ENCODE measurements around the gene WEE1. TPM values are rescaled to one million over a fixed set of nuclear protein-coding genes. Genes with fewer than 3 reads are reported as not detected.

The WEE1 gene
- total and polyA plus RNA-seq, 10 of the 15 experiments (the other 5 are each of a cell fraction or from before 2014, with no cell fraction given): 13.8 to 69.5 (median 45.4) TPM

DNA sequence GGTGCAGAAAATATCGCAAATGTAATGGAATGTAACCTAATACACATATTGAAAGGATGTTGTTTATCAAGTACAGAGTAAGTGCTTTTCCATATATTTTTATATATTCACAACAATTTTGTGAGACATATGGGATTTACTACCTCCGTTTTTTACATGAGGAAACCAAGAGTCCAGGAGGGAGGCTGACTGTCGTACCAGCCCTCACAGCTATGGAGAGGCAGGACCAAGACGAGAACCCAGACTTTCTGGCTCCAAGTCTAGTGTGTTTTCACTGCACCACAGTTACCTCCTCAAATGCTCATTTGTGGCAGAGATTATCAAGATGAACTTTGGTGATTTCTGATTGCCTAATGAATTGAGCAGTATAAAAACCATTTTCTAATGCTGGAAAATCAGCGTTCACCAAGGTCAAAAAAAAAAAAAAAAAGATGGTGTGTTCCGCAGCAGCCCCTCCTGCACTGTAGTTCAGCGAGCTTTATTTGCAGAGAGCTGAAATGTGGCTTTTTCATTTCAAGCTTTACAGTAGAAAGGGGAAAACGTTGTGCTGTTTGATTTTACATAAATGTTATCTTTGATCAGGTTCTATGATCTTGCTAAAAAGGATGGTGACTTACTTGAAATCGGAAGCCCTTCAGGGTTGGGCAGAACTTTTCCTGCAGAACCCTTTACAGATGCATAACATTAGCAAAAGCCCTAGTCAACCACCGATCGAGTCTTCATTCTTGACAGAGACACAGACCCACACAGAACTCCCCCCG lies 44.7 kb upstream of the WEE1 start:
- Histone ChIP-seq H3K79me2 (ENCODE audit: control insufficient read depth, insufficient read depth, low read length) (no peaks in the 10 kb centered on the region), H3K4me3 (no peak overlapping the region), H3K4me2 (ENCODE audit: control insufficient read depth, insufficient read depth) (no peak overlapping the region), H3K27ac (ENCODE audit: control insufficient read depth, insufficient read depth) (no peak overlapping the region), H4K20me1 (ENCODE audit: control insufficient read depth, insufficient read depth) (no peaks in the 10 kb centered on the region), H3K27me3 (replicated peaks in 1 of 2; ENCODE audit: control insufficient read depth in 2 of 2, insufficient read depth in 2 of 2, low read length in 1 of 2) (no peaks in the 10 kb centered on the region), H3K9me3 (replicated peaks; ENCODE audit: control insufficient read depth, insufficient read depth, low read length) (no peaks in the 10 kb centered on the region), H2AFZ (ENCODE audit: control insufficient read depth, low read depth, low read length) (no peak overlapping the region), H3K9ac (ENCODE audit: control insufficient read depth, insufficient read depth, low read length) (no peak overlapping the region), H3K36me3 (ENCODE audit: control insufficient read depth in 2 of 2, insufficient read depth in 2 of 2, low read length in 1 of 2) (peaks cover 2 to 4% of the 10 kb centered on the region in 2 experiments; a peak in 3 of 4 replicates), H3K4me1 (ENCODE audit: control insufficient read depth, insufficient read depth, low read length) (no peaks in the 10 kb centered on the region)
- in situ Hi-C loops (cut with MboI): no loop called here
- FAIRE-seq: no peak
- intact Hi-C loops (cut with micrococcal nuclease; ENCODE audit: unreplicated experiment): no loop called here
- ChIA-PET CTCF (interaction anchor here (1.2 to 3.2 kb wide), 3 partner anchors 10 to 84 kb away, joined by 3 to 7 read pairs (median 3); no protein-coding TSS in a partner anchor), SMC1A (ENCODE audit: uncharacterized antibody, unreplicated experiment) (interaction anchor here (1.0 kb wide), 1 partner anchor 41 kb away, joined by 4 read pairs; no protein-coding TSS in a partner anchor), RAD21 (ENCODE audit: unreplicated experiment) (no interaction called here), POLR2A (no interaction called here)
- 84% methylated on average over 12 of the region's 12 CpGs for WGBS (ENCODE audit: insufficient coverage, insufficient replicate concordance, low lambda C conversion rate, missing lambda C conversion rate)
- BruUV-seq (replicated peaks): no TSS peak
- TF ChIP-seq, protein P1, sequence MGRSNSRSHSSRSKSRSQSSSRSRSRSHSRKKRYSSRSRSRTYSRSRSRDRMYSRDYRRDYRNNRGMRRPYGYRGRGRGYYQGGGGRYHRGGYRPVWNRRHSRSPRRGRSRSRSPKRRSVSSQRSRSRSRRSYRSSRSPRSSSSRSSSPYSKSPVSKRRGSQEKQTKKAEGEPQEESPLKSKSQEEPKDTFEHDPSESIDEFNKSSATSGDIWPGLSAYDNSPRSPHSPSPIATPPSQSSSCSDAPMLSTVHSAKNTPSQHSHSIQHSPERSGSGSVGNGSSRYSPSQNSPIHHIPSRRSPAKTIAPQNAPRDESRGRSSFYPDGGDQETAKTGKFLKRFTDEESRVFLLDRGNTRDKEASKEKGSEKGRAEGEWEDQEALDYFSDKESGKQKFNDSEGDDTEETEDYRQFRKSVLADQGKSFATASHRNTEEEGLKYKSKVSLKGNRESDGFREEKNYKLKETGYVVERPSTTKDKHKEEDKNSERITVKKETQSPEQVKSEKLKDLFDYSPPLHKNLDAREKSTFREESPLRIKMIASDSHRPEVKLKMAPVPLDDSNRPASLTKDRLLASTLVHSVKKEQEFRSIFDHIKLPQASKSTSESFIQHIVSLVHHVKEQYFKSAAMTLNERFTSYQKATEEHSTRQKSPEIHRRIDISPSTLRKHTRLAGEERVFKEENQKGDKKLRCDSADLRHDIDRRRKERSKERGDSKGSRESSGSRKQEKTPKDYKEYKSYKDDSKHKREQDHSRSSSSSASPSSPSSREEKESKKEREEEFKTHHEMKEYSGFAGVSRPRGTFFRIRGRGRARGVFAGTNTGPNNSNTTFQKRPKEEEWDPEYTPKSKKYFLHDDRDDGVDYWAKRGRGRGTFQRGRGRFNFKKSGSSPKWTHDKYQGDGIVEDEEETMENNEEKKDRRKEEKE (IDR thresholded peaks at IDR 0.05): no peak
- TF ChIP-seq FOXM1 (IDR thresholded peaks at IDR 0.05; ENCODE audit: low read depth, low read length) (no peak), LARP7 (IDR thresholded peaks at IDR 0.05) (no peak), EP300 (IDR thresholded peaks at IDR 0.05; ENCODE audit: borderline replicate concordance in 1 of 2, control insufficient read depth in 1 of 2, low read depth in 2 of 2, low read length in 2 of 2) (no peak), ZNF622 (IDR thresholded peaks at IDR 0.05) (no peak)
- TF ChIP-seq, protein P2, sequence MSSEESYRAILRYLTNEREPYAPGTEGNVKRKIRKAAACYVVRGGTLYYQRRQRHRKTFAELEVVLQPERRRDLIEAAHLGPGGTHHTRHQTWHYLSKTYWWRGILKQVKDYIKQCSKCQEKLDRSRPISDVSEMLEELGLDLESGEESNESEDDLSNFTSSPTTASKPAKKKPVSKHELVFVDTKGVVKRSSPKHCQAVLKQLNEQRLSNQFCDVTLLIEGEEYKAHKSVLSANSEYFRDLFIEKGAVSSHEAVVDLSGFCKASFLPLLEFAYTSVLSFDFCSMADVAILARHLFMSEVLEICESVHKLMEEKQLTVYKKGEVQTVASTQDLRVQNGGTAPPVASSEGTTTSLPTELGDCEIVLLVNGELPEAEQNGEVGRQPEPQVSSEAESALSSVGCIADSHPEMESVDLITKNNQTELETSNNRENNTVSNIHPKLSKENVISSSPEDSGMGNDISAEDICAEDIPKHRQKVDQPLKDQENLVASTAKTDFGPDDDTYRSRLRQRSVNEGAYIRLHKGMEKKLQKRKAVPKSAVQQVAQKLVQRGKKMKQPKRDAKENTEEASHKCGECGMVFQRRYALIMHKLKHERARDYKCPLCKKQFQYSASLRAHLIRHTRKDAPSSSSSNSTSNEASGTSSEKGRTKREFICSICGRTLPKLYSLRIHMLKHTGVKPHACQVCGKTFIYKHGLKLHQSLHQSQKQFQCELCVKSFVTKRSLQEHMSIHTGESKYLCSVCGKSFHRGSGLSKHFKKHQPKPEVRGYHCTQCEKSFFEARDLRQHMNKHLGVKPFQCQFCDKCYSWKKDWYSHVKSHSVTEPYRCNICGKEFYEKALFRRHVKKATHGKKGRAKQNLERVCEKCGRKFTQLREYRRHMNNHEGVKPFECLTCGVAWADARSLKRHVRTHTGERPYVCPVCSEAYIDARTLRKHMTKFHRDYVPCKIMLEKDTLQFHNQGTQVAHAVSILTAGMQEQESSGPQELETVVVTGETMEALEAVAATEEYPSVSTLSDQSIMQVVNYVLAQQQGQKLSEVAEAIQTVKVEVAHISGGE (CRISPR knock-in tag; IDR thresholded peaks at IDR 0.05): no peak
- TF ChIP-seq, protein P3, sequence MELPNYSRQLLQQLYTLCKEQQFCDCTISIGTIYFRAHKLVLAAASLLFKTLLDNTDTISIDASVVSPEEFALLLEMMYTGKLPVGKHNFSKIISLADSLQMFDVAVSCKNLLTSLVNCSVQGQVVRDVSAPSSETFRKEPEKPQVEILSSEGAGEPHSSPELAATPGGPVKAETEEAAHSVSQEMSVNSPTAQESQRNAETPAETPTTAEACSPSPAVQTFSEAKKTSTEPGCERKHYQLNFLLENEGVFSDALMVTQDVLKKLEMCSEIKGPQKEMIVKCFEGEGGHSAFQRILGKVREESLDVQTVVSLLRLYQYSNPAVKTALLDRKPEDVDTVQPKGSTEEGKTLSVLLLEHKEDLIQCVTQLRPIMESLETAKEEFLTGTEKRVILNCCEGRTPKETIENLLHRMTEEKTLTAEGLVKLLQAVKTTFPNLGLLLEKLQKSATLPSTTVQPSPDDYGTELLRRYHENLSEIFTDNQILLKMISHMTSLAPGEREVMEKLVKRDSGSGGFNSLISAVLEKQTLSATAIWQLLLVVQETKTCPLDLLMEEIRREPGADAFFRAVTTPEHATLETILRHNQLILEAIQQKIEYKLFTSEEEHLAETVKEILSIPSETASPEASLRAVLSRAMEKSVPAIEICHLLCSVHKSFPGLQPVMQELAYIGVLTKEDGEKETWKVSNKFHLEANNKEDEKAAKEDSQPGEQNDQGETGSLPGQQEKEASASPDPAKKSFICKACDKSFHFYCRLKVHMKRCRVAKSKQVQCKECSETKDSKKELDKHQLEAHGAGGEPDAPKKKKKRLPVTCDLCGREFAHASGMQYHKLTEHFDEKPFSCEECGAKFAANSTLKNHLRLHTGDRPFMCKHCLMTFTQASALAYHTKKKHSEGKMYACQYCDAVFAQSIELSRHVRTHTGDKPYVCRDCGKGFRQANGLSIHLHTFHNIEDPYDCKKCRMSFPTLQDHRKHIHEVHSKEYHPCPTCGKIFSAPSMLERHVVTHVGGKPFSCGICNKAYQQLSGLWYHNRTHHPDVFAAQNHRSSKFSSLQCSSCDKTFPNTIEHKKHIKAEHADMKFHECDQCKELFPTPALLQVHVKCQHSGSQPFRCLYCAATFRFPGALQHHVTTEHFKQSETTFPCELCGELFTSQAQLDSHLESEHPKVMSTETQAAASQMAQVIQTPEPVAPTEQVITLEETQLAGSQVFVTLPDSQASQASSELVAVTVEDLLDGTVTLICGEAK (IDR thresholded peaks at IDR 0.05; ENCODE audit: borderline replicate concordance): no peak
- ATAC-seq: no peak
- DNase-seq (ENCODE audit: low read depth, low spot score): no peak

Measured in GM12878 (cell line).